ENCODE data around the gene ACOT12. TPM values are rescaled to one million over a fixed set of nuclear protein-coding genes. Genes with fewer than 3 reads are reported as not detected.

Gene ACOT12
- total RNA-seq, 4 donors from 2014 or later, result 1.7 TPM; not detected in 3

- Histone ChIP-seq H3K4me3 (no peak overlapping the region), H3K27ac (no peak overlapping the region), H3K9me3 (no peaks in the 10 kb centered on the region), H3K4me1 (no peaks in the 10 kb centered on the region), H3K27me3 (no peaks in the 10 kb centered on the region), H3K36me3 (no peaks in the 10 kb centered on the region)
- no peak for DNase-seq (ENCODE audit: low spot score in 2 of 2)
- TF ChIP-seq EP300 (IDR thresholded peaks at IDR 0.05) (no peak), POLR2A (IDR thresholded peaks at IDR 0.05) (no peak), CTCF (IDR thresholded peaks at IDR 0.05) (no peak)
- 79 to 83% methylated on average over 11 of the region's 11 CpGs for WGBS, 2 donors
Measured at GRCh38 chr5:81355291-81356251, 38.4 kb downstream of the ACOT12 start.

- Histone ChIP-seq H3K27me3 (no peaks in the 10 kb centered on the region), H3K27ac (no peak overlapping the region), H3K36me3 (no peaks in the 10 kb centered on the region), H3K4me1 (no peaks in the 10 kb centered on the region), H3K4me3 (no peak overlapping the region), H3K9me3 (no peaks in the 10 kb centered on the region)
- TF ChIP-seq EP300 (IDR thresholded peaks at IDR 0.05), result no peak
- TF ChIP-seq POLR2A (IDR thresholded peaks at IDR 0.05), result no peak
- no peak for TF ChIP-seq CTCF (IDR thresholded peaks at IDR 0.05)
- DNase-seq (ENCODE audit: low spot score in 2 of 2), result no peak
- WGBS, 2 donors, result 69 to 85% methylated on average over 2 of the region's 2 CpGs
Measured at GRCh38 chr5:81354093-81354492, 39.8 kb downstream of the ACOT12 start.

GRCh38 chr5:81353189-81353588 is 40.7 kb downstream of the ACOT12 start:
- Histone ChIP-seq H3K4me3 (no peak overlapping the region), H3K27me3 (no peaks in the 10 kb centered on the region), H3K4me1 (no peaks in the 10 kb centered on the region), H3K27ac (no peak overlapping the region), H3K36me3 (no peaks in the 10 kb centered on the region), H3K9me3 (no peaks in the 10 kb centered on the region)
- DNase-seq (ENCODE audit: low spot score in 2 of 2), result no peak
- TF ChIP-seq EP300 (IDR thresholded peaks at IDR 0.05), result no peak
- TF ChIP-seq POLR2A (IDR thresholded peaks at IDR 0.05), result no peak
- no peak for TF ChIP-seq CTCF (IDR thresholded peaks at IDR 0.05)
- 43 to 45% methylated on average over 5 of the region's 5 CpGs for WGBS, 2 donors

- no peak for DNase-seq (ENCODE audit: low spot score in 2 of 2)
- Histone ChIP-seq H3K4me1 (no peaks in the 10 kb centered on the region), H3K27ac (no peak overlapping the region), H3K9me3 (no peaks in the 10 kb centered on the region), H3K36me3 (no peaks in the 10 kb centered on the region), H3K27me3 (no peaks in the 10 kb centered on the region), H3K4me3 (no peak overlapping the region)
- TF ChIP-seq EP300 (IDR thresholded peaks at IDR 0.05) (no peak), CTCF (IDR thresholded peaks at IDR 0.05) (no peak), POLR2A (IDR thresholded peaks at IDR 0.05) (no peak)
Measured at GRCh38 chr5:81350507-81350906, 43.4 kb downstream of the ACOT12 start.

GRCh38 chr5:81349161-81349560 is 44.8 kb downstream of the ACOT12 start:
- Histone ChIP-seq H3K4me3 (no peak overlapping the region), H3K36me3 (no peaks in the 10 kb centered on the region), H3K27me3 (no peaks in the 10 kb centered on the region), H3K27ac (no peak overlapping the region), H3K4me1 (no peaks in the 10 kb centered on the region), H3K9me3 (no peaks in the 10 kb centered on the region)
- TF ChIP-seq POLR2A (IDR thresholded peaks at IDR 0.05) (no peak), EP300 (IDR thresholded peaks at IDR 0.05) (no peak), CTCF (IDR thresholded peaks at IDR 0.05) (no peak)
- 63 to 73% methylated on average over 4 of the region's 4 CpGs for WGBS, 2 donors
- DNase-seq (ENCODE audit: low spot score in 2 of 2), result no peak
